Activated CD4-positive, alpha-beta memory T cell treated with anti-CD3 and anti-CD28 coated beads, Interleukin-2, amount 10 ng/mL, durations not matched to agents 7 days and 5 days (primary cell): ENCODE results near the gene SYNC. TPM values are rescaled to one million over a fixed set of nuclear protein-coding genes. Genes with fewer than 3 reads are reported as not detected.
A peak's percentile ranks its signal among the peaks of the same experiment; 100 is the strongest.

Experiments
- CTCF ChIA-PET: fragments of 350-600 bp; sonication (Branson Sonifier 250); formaldehyde crosslinking; loops from one replicate; lab custom pipeline; 2021; ENCODE audit warnings: antibody characterized with exemption, inconsistent platforms; lab: Charles Lee
- POLR2A ChIA-PET: fragments of 350-600 bp; sonication (Branson Sonifier 250); formaldehyde crosslinking; loops from one replicate; lab custom pipeline; 2021; ENCODE audit warnings: antibody characterized with exemption; lab: Charles Lee
- DNase-seq: peaks from one replicate; pipeline ENCODE4 v3.0.0-alpha.2; 2020
- H3K27ac Mint-ChIP-seq: one replicate; pipeline ENCODE4 v1.8.0; 2021; ENCODE audit warnings: mild to moderate bottlenecking, mixed read lengths
- H3K27me3 Mint-ChIP-seq: one replicate; pipeline ENCODE4 v1.8.0; 2021; ENCODE audit warnings: mixed read lengths
- H3K36me3 Mint-ChIP-seq: one replicate; pipeline ENCODE4 v1.8.0; 2021; ENCODE audit warnings: low read depth, mixed read lengths
- H3K4me1 Mint-ChIP-seq: one replicate; pipeline ENCODE4 v1.8.0; 2021; ENCODE audit warnings: mixed read lengths
- H3K4me3 Mint-ChIP-seq: one replicate; pipeline ENCODE4 v1.8.0; 2021; ENCODE audit warnings: mild to moderate bottlenecking, mixed read lengths
- H3K9me3 Mint-ChIP-seq: one replicate; pipeline ENCODE4 v1.8.0; 2021; ENCODE audit warnings: mixed read lengths
- total RNA-seq, 2 experiments: library from RNA; stranded (reverse); gene quantifications; one replicate each; pipeline ENCODE4 v1.2.3, GENCODE V29; 2021

The SYNC gene
- total RNA-seq, 2 experiments from 2014 or later, result not detected

DNA sequence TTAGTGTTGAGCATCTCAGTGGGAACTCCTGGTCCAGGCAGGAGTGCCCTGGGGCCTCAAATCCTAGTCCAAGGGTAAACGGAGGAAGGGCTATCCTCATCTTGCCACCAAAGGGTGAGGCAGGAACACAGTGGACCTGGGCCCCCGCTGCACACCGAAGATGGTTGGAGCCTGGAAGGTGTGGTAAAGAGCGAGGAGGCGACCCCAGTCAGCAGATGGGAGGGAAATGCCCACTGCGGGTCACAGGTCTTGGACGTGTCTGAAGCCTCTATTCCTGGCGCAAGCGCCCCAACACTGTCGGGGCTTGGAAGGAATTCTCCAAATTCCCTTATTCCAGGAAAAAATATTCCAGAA lies 38.5 kb upstream of the SYNC start:
- no peak overlapping the region for H3K27ac Mint-ChIP-seq
- DNase-seq, result no peak
- POLR2A ChIA-PET, result no interaction called here
- H3K4me3 Mint-ChIP-seq, result peak overlapping the region; percentile 57
- H3K9me3 Mint-ChIP-seq, result no peaks in the 10 kb centered on the region
- H3K36me3 Mint-ChIP-seq, result no peaks in the 10 kb centered on the region
- H3K4me1 Mint-ChIP-seq, result peaks cover 3% of the 10 kb centered on the region
- H3K27me3 Mint-ChIP-seq, result peaks cover 38% of the 10 kb centered on the region
- CTCF ChIA-PET, result interaction anchor here (2.2 kb wide), 1 partner anchor 29 kb away, joined by 8 read pairs; no protein-coding TSS in a partner anchor

DNA sequence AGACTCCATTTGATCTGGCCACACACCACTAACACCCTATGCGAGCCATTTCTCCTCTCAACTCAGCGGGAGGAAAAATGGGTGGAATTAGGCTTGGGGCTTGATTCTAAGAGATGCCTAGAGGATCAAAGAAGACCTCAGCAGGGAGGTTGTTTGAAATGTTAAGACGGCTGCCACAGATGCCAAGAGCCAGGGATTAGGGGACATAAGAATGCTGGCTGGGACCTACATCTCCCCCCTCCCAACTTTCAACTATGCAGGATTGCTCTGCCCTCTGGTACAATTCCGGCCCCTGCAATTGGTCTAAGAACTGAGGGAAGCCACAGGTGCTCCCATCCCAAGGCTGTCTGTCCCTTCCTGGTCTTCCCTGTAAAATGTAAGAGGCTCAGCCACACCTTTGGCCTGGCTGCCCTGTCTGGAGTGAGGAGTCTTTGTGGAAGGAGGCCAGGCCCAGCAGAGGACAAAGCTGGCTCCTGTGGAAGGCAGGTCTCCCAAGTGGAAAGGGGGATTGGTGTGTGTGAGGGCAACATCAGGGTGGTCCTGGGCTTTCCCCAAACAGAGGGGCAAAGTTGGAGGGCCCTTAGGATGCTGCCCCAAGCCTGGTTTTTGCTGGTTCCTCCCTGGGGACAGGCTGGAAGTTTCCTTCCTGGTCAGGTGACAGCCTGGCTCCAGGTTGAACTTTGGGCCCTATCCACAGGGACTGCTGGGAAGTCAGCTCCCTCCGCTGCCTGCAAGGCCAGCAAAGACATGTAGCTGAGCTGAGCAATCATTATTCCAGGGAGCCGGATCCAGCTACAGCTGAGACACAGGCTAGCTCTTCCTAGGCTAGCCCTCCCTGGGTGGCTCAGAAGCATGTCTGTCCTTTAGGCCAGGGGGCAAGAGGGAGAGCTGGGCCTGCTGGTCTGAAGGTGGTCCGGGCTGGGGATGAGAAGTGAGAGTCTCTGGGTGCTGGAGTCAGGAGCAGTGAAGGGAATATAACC lies 34.5 kb upstream of the SYNC start:
- Mint-ChIP-seq H3K4me3 (no peak overlapping the region), H3K36me3 (no peaks in the 10 kb centered on the region), H3K4me1 (peaks cover 3% of the 10 kb centered on the region), H3K9me3 (no peaks in the 10 kb centered on the region), H3K27ac (no peak overlapping the region), H3K27me3 (peaks cover 15% of the 10 kb centered on the region)
- ChIA-PET CTCF (no interaction called here), POLR2A (interaction anchor here (0.5 kb wide), 1 partner anchor 13 kb away, joined by 3 read pairs; no protein-coding TSS in a partner anchor)
- no peak for DNase-seq

GRCh38 chr1:32733582-32734321 lies 31.2 kb upstream of the SYNC start:
- CTCF ChIA-PET, result interaction anchor here (0.6 to 1.0 kb wide), 3 partner anchors 21 to 329 kb away, joined by 3 to 5 read pairs (median 5); no protein-coding TSS in a partner anchor
- H3K27ac Mint-ChIP-seq, result no peak overlapping the region

GRCh38 chr1:32729254-32730046 lies 26.9 kb upstream of the SYNC start:
- no peak for DNase-seq
- no peak overlapping the region for H3K4me3 Mint-ChIP-seq
- ChIA-PET POLR2A (interaction anchor here (0.8 kb wide), 1 partner anchor 716 kb away, joined by 4 read pairs; the partner anchor contains the start of gene KHDRBS1), CTCF (interaction anchor here (1.6 to 3.4 kb wide), 2 partner anchors 17 to 142 kb away, joined by 4 to 28 read pairs; no protein-coding TSS in a partner anchor)
- H3K36me3 Mint-ChIP-seq, result no peaks in the 10 kb centered on the region
- H3K9me3 Mint-ChIP-seq, result no peaks in the 10 kb centered on the region
- H3K27me3 Mint-ChIP-seq, result peaks cover 1% of the 10 kb centered on the region
- peaks cover 28% of the 10 kb centered on the region for H3K4me1 Mint-ChIP-seq
- no peak overlapping the region for H3K27ac Mint-ChIP-seq

More at GRCh38 chr1:32733582-32734321, 31.2 kb upstream of the SYNC start:
- POLR2A ChIA-PET, result interaction anchor here (0.9 to 1.7 kb wide), 2 partner anchors 9 to 19 kb away, joined by 3 to 6 read pairs; no protein-coding TSS in a partner anchor
- no peaks in the 10 kb centered on the region for H3K9me3 Mint-ChIP-seq
- H3K36me3 Mint-ChIP-seq, result no peaks in the 10 kb centered on the region
- no peak for DNase-seq
- no peak overlapping the region for H3K4me3 Mint-ChIP-seq
- peaks cover 11% of the 10 kb centered on the region for H3K4me1 Mint-ChIP-seq
- peaks cover 7% of the 10 kb centered on the region for H3K27me3 Mint-ChIP-seq

GRCh38 chr1:32728413-32729077 lies 26.0 kb upstream of the SYNC start:
- Mint-ChIP-seq H3K9me3 (no peaks in the 10 kb centered on the region), H3K27me3 (peaks cover 1% of the 10 kb centered on the region), H3K36me3 (no peaks in the 10 kb centered on the region), H3K4me1 (peaks cover 29% of the 10 kb centered on the region), H3K27ac (no peak overlapping the region), H3K4me3 (no peak overlapping the region)
- CTCF ChIA-PET, result interaction anchor here (0.9 to 3.4 kb wide), 4 partner anchors 16 to 143 kb away, joined by 3 to 28 read pairs (median 4); no protein-coding TSS in a partner anchor
- DNase-seq, result no peak
- POLR2A ChIA-PET, result interaction anchor here (0.8 to 1.3 kb wide), 2 partner anchors 12 to 715 kb away, joined by 3 to 4 read pairs; partner anchors contain the start of gene KHDRBS1

- H3K27me3 Mint-ChIP-seq, result peaks cover 1% of the 10 kb centered on the region
- ChIA-PET CTCF (interaction anchor here (0.5 to 3.4 kb wide), 4 partner anchors 16 to 207 kb away, joined by 3 to 28 read pairs (median 4); no protein-coding TSS in a partner anchor), POLR2A (interaction anchor here (1.3 kb wide), 1 partner anchor 11 kb away, joined by 3 read pairs; no protein-coding TSS in a partner anchor)
- H3K4me3 Mint-ChIP-seq, result no peak overlapping the region
- H3K27ac Mint-ChIP-seq, result no peak overlapping the region
- DNase-seq, result no peak
- H3K9me3 Mint-ChIP-seq, result no peaks in the 10 kb centered on the region
- H3K36me3 Mint-ChIP-seq, result no peaks in the 10 kb centered on the region
- peaks cover 29% of the 10 kb centered on the region for H3K4me1 Mint-ChIP-seq
Observed at GRCh38 chr1:32727876-32728275, 25.3 kb upstream of the SYNC start.

DNA sequence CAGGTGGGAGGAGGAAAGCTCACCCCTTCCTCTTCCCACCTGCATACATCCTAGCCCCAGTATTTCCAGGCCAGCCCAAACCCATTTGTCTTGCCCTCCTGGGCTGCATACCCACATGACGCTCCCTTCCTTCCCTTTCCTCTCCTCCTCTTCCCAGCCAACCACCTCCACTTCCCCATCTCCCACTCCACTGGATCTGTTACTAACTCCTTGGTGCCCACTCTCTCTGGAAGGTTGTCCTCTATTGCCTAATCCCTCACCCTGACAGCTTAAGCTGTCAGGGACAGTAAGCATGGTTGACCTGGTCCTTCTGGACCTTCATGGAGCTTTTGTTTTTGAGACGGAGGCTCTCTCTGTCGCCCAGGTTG lies 23.0 kb upstream of the SYNC start:
- Mint-ChIP-seq H3K27me3 (peaks cover 9% of the 10 kb centered on the region), H3K9me3 (no peaks in the 10 kb centered on the region), H3K4me3 (no peak overlapping the region), H3K36me3 (no peaks in the 10 kb centered on the region), H3K27ac (peak overlapping the region; percentile 26), H3K4me1 (peaks cover 23% of the 10 kb centered on the region)
- no peak for DNase-seq
- POLR2A ChIA-PET, result no interaction called here
- CTCF ChIA-PET, result interaction anchor here (1.0 to 2.2 kb wide), 3 partner anchors 13 to 47 kb away, joined by 3 to 13 read pairs (median 5); no protein-coding TSS in a partner anchor

DNA sequence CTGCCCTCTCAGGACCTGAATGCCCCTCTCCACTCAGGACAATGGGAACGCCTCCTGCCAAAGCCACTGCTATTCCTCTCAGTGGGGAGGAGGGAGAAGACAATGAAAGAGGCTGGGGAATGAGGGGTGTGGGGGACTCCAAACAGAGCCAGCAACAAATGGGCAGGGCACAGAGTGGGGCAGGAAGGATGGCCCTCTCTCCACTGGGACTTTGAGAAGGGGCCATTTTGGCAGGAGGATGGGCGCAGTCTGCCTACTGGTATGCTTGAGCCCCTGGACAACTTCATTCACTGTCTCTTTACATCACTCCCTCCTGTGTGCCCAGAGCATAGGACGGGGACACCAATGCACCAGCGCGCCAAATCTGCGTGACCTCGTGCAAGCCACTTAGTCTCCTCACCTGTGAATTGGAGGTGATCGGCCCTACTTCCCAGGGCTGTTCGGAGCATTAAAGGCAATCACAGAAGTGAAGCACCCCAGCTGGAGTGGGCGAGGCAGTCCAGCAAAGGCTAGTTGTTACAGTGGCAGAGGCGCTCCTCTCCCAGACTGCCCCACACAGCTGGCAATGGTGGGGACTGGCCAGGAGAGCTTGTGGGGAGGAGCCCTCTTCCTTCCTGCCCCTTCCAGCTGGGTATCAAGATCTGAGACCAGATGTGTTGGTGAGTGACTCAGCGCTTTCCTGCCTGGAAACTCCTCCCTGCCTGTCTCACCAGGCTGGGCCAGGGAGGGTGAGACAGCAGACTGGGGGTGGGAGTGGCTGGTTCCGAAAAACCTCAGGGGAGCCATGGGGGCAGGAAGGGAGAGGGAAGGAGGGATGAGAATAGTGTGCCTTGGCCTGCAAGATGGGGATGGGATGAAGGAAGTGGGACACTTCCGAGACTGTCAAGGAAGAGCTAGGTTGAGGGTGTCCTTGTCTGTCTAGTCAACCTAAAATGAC lies 22.4 kb upstream of the SYNC start:
- ChIA-PET CTCF (interaction anchor here (1.0 to 2.2 kb wide), 3 partner anchors 12 to 47 kb away, joined by 3 to 13 read pairs (median 5); no protein-coding TSS in a partner anchor), POLR2A (no interaction called here)
- H3K27ac Mint-ChIP-seq, result peak overlapping the region; percentile 26
- H3K27me3 Mint-ChIP-seq, result peaks cover 11% of the 10 kb centered on the region
- no peaks in the 10 kb centered on the region for H3K36me3 Mint-ChIP-seq
- H3K4me3 Mint-ChIP-seq, result no peak overlapping the region
- DNase-seq, result peak; percentile 48
- H3K4me1 Mint-ChIP-seq, result peaks cover 20% of the 10 kb centered on the region
- H3K9me3 Mint-ChIP-seq, result no peaks in the 10 kb centered on the region

DNA sequence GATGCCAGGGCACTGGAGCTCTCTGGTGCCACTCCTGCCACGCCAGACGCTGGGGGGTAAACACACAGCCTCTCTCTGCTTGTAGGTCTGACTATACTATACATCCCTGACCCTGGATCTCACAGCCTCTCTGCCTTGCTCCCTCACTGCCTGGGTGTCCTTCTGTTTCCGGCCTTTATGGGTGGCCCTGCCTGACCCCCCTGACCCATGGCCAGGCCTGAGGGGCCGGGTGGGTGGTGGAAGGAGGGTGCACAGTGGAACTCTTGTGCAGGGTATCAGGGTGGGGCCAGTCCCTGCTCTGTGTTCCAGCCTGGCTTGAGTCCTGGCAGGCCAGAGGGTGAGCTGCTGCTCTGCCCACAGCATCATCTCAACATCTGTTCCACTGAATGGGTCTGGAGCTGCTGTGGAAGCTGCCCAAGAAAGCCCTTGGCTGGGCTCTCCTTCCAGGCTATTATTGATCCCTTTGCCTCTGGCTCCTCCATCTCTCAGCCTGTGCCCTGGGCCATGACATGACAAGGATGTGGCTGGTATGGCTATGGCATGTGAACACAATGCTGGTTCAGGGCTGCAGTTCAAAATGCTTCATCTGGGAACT lies 17.2 kb upstream of the SYNC start:
- no peak overlapping the region for H3K4me3 Mint-ChIP-seq
- ChIA-PET CTCF (no interaction called here), POLR2A (no interaction called here)
- H3K4me1 Mint-ChIP-seq, result peaks cover 14% of the 10 kb centered on the region
- no peak for DNase-seq
- H3K27ac Mint-ChIP-seq, result no peak overlapping the region
- H3K9me3 Mint-ChIP-seq, result no peaks in the 10 kb centered on the region
- no peaks in the 10 kb centered on the region for H3K36me3 Mint-ChIP-seq
- peaks cover 11% of the 10 kb centered on the region for H3K27me3 Mint-ChIP-seq

DNA sequence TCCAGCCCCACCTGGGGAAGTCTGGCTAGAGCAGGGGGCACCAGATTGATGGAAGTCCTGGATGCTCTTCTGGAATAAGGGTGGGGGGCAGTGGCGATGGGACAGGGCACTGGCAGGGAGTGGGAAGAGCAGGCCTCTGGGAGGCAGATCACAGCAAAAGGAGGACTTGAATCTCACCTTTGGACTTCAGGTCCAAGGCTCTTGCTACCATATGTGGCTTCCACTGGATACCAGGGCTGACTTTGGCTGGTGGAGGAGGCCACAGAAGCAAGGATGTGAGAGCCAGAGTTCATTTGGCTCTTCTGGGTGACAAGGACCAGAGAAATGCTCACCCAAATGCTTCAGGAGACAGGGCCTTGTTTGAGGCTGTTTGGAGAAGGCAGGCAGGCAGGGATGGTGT lies 16.0 kb upstream of the SYNC start:
- POLR2A ChIA-PET, result no interaction called here
- H3K4me3 Mint-ChIP-seq, result no peak overlapping the region
- CTCF ChIA-PET, result no interaction called here
- peaks cover 11% of the 10 kb centered on the region for H3K27me3 Mint-ChIP-seq
- H3K36me3 Mint-ChIP-seq, result no peaks in the 10 kb centered on the region
- DNase-seq, result no peak
- H3K9me3 Mint-ChIP-seq, result no peaks in the 10 kb centered on the region
- H3K27ac Mint-ChIP-seq, result no peak overlapping the region
- peaks cover 10% of the 10 kb centered on the region for H3K4me1 Mint-ChIP-seq
